Activated naive CD4-positive, alpha-beta T cell treated with anti-CD3 and anti-CD28 coated beads, Interleukin-2, amount 50 U/mL, for 72 hours (primary cell): ENCODE measurements around the gene NATD1. TPM values are rescaled to one million over a fixed set of nuclear protein-coding genes. Genes with fewer than 3 reads are reported as not detected.
A peak's percentile ranks its signal among the peaks of the same experiment; 100 is the strongest.

Source experiments
- ATAC-seq, 2 donors: fragments of 150-1000 bp; cut with Tn5 transposase; 2 replicates each; pipeline ENCODE4 v1.10.0; 2021; ENCODE audit warnings: mild to moderate bottlenecking in 2 of 2, moderate library complexity in 2 of 2
- DNase-seq, 2 donors: peaks; one replicate each; pipeline ENCODE4 v3.0.0; 2021 to 2022; ENCODE audit warnings: low spot score in 2 of 2
- H3K27ac Mint-ChIP-seq, 2 donors: one replicate each; pipeline ENCODE4 v1.8.0; 2022; ENCODE audit warnings: mild to moderate bottlenecking in 2 of 2, mixed read lengths in 2 of 2
- H3K36me3 Mint-ChIP-seq, 2 donors: one replicate each; pipeline ENCODE4 v1.8.0; 2022; ENCODE audit warnings: mixed read lengths in 2 of 2
- H3K9me3 Mint-ChIP-seq, 2 donors: one replicate each; pipeline ENCODE4 v1.8.0; 2022; ENCODE audit warnings: mixed read lengths in 2 of 2
- total RNA-seq, 2 donors: library from RNA; stranded (reverse); gene quantifications; one replicate each; pipeline ENCODE4 v1.2.3, GENCODE V29; 2022

NATD1 gene
- total RNA-seq, 2 donors from 2014 or later: 2.6 to 2.9 TPM

DNA sequence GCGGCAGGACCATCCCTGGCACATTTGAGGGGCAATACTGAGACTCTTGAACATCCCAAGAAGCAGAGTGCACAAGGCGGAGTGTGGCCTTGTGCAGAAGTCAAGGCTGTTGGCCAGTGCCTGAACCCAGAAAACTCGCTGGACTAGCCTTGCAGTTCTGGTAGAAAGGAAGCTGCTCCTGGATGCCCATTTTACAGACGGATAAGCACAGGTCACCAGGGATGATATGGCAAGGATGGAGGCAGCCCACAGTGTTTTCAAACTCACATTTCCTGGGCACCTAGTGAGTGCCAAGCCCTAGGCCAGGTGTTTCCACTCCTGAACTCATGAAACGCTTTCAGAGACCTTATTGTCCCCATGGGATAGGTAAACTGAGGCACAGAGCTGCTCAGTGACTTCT, 29.6 kb upstream of the NATD1 start:
- peak overlapping the region in 1 of 2 donors; percentile 43 for H3K27ac Mint-ChIP-seq

DNA sequence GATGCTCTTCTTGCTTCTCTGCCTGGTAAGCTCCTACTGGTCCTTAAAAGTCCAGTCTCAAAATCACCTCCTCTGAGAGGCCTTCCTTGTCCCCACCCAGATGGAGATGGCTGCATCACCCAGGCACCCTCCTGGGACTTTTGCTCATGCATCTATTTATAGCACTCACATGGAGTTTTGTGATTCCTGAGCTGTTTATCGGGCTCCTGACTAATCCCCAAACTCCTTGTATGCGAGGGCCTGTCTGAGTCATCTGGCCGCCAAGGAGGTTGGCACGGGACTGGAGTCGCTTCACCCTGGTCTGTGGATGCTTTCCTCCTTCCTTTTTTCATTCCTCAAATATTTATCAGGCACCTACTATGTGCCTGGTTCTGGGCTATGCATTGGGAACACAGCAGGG, 29.0 kb upstream of the NATD1 start:
- Mint-ChIP-seq H3K9me3 (no peaks in the 10 kb centered on the region), H3K36me3 (peaks cover 18 to 21% of the 10 kb centered on the region in 2 donors), H3K27ac (peak overlapping the region in 1 of 2 donors; percentile 43)
- ATAC-seq: no peak
- DNase-seq: no peak

More for the DNA sequence above, 29.6 kb upstream of the NATD1 start:
- no peaks in the 10 kb centered on the region for H3K9me3 Mint-ChIP-seq
- H3K36me3 Mint-ChIP-seq: peaks cover 18 to 21% of the 10 kb centered on the region in 2 donors
- DNase-seq: no peak
- ATAC-seq: no peak

DNA sequence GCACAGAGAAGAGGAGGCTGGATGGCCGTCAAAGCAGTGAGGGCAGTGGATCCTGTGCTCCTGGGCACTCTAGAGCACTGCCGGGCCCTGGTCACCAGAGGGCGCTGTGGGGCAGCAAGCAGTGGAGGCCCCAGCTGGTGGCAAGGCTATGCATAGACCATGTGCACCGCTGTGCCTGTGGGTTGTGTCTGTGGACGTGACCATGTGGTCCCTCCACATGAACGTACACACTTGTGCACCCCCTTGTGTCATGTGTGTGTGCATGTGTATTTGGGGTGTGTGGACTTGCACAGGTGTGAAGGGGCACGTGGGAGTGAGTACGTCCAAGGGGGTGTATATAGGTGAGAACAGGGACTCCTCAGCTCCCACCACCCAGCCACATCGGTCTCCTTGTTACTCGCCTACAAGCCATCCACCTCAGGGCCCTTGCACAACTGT, 26.9 kb upstream of the NATD1 start:
- DNase-seq: peak; percentile 87 to 97
- Mint-ChIP-seq H3K27ac (peak overlapping the region in 1 of 2 donors; percentile 26), H3K36me3 (peaks cover 1% of the 10 kb centered on the region in 2 donors), H3K9me3 (no peaks in the 10 kb centered on the region)
- peak; percentile 37 to 50 for ATAC-seq

DNA sequence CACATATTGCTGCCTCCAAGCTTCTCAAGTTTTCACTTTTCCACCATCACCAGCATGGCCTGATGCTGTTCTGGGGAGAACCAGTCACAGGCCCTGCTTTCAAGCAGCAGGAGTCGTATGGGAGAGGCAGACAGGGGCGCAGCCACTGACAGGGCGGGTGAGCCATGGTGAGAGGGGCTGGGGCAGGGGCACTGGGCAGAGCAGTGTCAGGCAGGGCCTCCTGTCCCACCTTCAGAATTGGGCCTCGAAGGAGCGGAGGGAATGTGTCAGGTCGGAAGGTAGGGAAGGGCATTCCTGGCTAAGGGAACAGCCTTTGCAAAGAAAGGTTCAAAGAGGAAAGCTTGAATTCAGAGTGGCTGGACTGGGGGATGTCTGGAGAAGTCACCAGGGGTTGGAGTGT, 26.4 kb upstream of the NATD1 start:
- no peaks in the 10 kb centered on the region for H3K36me3 Mint-ChIP-seq
- DNase-seq: no peak
- H3K27ac Mint-ChIP-seq: peak overlapping the region in 1 of 2 donors; percentile 26
- ATAC-seq: no peak
- no peaks in the 10 kb centered on the region for H3K9me3 Mint-ChIP-seq

DNA sequence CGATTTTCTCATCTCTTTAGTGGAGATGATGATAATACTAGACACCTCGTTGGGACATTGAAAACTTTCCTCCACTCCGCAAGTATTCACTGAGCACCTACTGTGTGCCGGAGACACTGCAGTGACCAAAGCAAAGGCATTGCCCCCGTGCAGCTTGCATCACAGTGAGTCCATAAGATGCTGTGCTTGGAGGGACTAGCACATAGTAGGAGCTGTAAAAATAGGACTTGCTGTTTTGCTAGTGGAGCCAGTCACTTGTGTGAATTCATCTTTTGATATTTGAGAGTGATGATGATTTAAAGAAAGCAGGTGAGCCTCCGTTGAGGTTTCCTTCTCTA, 26.0 kb upstream of the NATD1 start:
- DNase-seq (no peak), ATAC-seq (no peak)
- no peaks in the 10 kb centered on the region for H3K36me3 Mint-ChIP-seq
- H3K9me3 Mint-ChIP-seq: no peaks in the 10 kb centered on the region
- peak overlapping the region in 1 of 2 donors; percentile 44 for H3K27ac Mint-ChIP-seq

DNA sequence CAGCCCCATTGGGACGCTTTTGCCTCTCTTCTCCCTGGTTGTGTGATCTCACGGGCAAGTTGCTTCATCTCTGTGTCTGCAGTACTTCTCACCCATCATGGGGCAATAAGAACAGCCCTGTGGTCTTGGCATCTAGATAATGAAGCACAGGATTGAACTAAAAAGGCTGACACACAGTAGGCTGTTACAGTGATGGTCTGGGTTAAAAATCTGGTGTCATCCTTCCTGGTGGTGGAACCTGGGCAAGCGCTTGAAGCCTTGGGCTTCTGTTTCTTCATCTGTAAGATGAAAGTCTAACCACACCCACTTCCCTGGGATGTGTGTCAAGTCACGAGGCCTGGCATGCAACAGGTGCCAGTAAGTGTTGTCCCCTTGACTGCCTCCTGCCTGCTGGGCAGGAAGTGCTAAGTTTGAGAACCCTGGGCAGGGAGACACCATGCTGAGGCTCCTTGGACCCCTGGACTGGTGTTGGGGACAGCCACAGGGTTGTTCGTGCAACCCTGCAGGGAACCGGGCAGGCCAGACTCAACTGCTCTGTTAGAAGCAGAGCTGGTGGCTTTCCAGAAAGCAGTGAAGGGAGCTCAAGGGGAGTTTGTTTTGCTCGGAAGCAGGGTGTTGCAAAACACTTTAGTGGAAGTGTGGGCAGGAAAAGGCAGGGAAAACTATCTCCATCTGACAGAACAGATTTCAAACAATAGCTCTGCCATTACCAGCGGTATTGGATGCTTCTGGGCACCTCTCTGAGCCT, 25.4 kb upstream of the NATD1 start:
- Mint-ChIP-seq H3K27ac (peak overlapping the region in 1 of 2 donors; percentile 36), H3K9me3 (no peaks in the 10 kb centered on the region), H3K36me3 (no peaks in the 10 kb centered on the region)
- DNase-seq (peak in 1 of 2 donors; percentile 38), ATAC-seq (peak; percentile 8 to 21)

DNA sequence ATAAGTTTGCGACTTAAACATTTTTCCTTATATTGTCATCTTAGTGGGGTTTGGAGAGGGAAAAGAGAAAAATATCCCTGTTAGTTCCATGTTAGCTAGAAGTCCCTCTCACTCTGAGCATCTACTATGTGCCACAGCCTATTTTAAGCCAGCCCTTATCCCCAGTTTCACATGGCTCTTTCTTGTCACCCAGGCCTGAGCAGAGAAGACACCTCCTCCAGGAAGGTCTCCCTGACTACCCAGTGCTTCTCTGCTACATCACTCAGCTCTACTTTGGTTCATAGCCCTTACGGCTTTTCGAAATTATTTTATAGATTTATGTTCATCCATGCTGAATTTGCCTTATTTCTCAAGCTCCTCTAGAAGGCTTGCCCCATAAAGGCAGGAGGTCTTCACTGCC, 24.1 kb upstream of the NATD1 start:
- Mint-ChIP-seq H3K36me3 (no peaks in the 10 kb centered on the region), H3K27ac (no peak overlapping the region), H3K9me3 (no peaks in the 10 kb centered on the region)
- ATAC-seq (no peak), DNase-seq (no peak)

DNA sequence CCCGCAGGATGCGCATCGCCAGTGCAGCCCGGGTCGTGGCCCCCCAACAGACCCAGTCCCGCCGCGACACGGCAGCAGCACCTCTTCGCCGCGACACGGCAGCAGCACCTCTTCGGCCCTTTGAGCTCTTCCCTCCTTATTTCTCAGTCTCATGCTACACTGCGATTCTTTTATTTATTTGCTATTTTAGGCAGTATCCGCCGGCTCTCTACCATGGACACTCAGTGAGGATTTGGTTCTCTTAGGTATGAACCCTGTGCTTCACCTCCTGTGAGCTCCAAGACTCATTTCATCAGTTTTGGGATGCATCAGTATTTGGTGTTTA, 23.0 kb upstream of the NATD1 start:
- DNase-seq (no peak), ATAC-seq (no peak)
- H3K9me3 Mint-ChIP-seq: no peaks in the 10 kb centered on the region
- no peaks in the 10 kb centered on the region for H3K36me3 Mint-ChIP-seq
- peak overlapping the region in 1 of 2 donors; percentile 18 for H3K27ac Mint-ChIP-seq

DNA sequence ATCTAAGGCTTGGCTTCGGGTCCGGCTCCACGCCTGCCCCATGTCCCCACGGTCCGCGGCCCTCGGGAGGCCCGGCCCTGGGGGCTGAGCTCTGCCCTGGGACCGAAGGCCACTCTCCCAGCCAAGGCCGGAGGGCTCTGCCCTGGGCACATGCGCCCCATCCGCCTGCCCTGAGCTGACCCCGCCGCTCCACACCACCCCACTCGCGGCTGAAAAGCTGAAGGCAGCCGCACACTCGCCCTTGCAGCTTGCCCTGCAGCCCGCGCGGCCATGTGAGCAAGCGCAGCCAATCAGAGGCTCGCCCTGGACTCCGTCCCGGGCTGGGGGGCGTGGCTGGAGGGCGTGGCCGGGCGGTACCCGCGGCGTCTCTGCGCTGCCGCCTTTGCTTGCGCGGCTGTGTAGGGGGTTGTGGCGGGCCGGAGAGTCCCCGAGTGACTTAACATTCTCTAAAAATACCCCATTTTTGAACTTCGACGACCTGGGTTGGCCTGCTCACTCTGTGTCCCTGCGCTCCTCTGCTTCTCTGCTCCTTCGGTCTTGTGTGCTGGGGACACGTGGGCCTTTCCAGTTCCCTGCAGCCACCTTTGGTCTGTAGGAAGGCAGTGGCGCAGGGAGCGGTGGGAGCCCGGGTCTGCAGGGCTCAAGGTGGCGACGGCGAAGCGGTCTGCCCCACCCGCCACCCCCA, 22.5 kb upstream of the NATD1 start:
- ATAC-seq (peak; percentile 90 to 92), DNase-seq (peak; percentile 94 to 98)
- H3K9me3 Mint-ChIP-seq: no peaks in the 10 kb centered on the region
- H3K27ac Mint-ChIP-seq: peak overlapping the region in 1 of 2 donors; percentile 18
- H3K36me3 Mint-ChIP-seq: no peaks in the 10 kb centered on the region

DNA sequence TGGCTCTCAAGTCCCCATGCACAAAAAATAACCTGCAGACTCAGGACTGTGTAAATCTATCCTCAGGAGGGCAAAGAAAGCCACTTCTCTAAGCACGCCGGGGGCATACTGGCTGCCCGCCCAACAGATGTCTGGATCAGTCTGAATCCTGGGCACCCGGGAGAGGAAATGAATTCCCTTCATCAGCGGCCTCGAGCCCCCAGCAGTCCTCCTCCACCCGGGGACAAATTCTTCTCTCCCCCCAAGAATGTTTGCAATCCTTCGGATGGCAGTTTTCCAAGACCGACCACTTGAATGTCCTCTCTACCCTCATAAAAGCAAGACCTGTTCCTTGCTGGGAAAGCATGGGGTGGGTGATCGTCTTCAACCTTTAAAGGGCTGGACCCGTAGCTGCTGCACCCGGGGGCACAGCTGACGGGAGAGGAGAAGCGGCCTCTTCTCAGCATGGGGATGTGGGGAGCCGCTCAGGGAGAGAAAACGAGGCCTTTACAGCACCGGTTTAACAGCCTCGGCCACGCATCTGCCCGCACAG, 21.9 kb upstream of the NATD1 start:
- DNase-seq (no peak), ATAC-seq (no peak)
- Mint-ChIP-seq H3K36me3 (no peaks in the 10 kb centered on the region), H3K27ac (peak overlapping the region in 1 of 2 donors; percentile 50), H3K9me3 (no peaks in the 10 kb centered on the region)

DNA sequence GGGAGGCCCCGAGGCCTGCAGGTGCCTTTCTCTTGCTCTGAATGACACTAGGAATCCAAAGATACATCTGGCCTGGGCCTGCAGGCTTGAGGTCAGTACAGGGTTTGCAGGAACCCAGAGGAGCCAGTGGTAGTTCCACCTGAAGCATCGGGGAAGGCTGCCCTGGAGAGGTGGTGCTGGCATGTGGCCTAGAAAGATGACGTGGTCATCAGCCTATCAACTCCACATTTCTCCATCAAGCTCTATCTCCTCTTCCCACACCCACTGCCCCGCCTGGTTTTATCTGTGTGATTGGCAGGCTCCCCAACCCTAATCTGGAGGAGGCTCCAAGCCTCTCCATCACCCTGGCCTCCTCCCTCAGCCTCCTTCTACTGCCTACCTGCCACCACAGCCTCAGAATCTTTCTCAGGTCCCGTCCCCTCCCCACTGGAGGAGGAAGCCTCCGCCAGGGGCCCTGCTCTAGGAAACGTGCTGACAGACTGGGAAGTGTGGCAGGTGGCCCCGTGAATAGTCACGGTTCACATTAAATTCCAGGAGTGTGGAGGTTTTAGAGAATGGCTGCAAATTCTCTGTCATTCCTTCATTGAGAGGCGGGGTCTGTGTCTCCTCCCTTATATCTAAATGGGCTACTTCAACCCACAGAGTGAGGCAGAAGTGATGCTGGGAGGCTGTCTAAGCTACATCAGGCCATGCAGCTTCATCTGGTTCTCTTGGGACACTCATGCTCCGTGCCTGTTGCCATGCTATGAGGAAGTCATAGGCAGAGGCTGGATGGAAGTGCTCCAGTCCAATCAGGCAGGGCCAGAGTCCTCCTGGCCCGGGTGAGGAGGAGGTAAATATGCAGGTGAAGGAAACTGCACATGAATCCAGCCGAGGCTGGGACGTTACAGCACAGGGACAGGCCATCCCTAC, 19.9 kb upstream of the NATD1 start:
- DNase-seq (no peak), ATAC-seq (no peak)
- Mint-ChIP-seq H3K27ac (no peak overlapping the region), H3K36me3 (no peaks in the 10 kb centered on the region), H3K9me3 (no peaks in the 10 kb centered on the region)

DNA sequence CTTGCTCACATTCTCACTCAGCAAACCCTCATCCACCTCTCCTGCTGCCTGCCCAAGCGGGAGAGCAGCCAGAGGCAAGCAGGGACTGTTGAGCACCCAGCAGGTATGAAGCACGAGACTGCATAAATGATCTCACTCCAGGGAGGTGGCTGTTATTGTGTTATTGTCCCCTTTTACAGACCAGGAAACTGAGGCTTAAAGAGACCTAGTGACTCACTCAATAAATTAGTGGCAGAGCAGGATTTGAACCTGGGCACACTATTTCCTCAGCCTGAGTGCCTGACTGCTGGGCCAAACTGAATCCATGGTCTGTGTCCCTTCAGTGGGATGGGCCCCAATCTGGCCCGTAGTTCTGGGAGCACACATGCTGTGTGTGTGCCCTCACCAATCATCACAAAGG, 19.0 kb upstream of the NATD1 start:
- Mint-ChIP-seq H3K36me3 (no peaks in the 10 kb centered on the region), H3K27ac (no peak overlapping the region), H3K9me3 (no peaks in the 10 kb centered on the region)
- DNase-seq: no peak
- no peak for ATAC-seq

DNA sequence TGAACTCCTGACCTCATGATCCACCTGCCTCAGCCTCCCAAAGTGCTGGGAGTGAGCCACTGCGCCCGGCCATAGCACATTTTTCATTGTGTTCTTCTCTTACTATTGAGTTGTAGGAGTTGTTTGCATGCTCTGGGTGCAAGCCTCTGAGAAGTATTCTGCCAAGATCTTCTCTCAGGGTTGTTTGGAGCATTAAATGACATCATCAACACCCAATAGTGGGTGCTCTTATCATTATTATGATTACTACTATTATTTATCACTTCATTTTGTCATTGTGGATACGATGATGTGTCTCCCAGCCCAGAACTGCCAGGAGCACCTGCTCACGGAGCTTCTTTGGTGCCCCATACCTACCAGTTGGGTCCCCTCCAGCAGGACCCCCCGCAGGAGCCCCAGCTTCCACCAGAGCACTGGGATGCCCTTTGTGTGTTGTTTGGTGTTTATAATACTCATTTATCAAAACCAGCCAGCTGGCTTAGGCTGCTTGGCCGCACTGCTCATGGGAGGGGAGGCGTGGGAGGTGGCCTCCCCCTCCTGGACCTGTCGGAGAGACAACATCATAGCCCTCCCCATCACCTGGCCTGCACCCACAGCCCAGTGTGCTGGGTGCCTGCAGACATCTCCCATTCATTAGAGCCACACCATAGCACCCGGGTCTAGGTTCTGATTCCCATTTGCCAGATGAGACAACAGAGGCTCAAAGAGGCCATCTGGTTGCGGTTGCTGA, 18.4 kb upstream of the NATD1 start:
- no peak for ATAC-seq

DNA sequence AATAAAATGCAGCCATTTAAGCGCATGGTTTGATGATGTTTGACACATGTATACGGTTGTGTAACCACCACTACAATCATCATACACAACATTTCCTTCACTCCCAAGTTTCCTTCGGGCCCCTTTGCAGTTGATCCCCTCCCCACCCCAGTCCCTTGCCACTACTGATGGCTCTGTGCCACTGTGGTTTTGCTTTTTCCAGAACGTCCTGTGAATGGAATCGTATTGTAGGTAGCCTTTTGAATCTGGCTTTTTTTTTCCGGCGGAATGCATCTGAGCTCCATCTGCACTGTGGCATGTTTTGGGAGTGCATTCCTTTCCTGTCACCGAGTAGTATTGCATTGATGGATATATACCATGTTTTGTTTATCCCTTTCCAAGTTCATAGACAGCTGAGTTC, 16.2 kb upstream of the NATD1 start:
- ATAC-seq (no peak), DNase-seq (no peak)
- Mint-ChIP-seq H3K27ac (no peak overlapping the region), H3K36me3 (no peaks in the 10 kb centered on the region), H3K9me3 (no peaks in the 10 kb centered on the region)

More for the DNA sequence above, 18.4 kb upstream of the NATD1 start:
- no peak for DNase-seq
- Mint-ChIP-seq H3K36me3 (no peaks in the 10 kb centered on the region), H3K9me3 (no peaks in the 10 kb centered on the region), H3K27ac (peak overlapping the region in 1 of 2 donors; percentile 29)

DNA sequence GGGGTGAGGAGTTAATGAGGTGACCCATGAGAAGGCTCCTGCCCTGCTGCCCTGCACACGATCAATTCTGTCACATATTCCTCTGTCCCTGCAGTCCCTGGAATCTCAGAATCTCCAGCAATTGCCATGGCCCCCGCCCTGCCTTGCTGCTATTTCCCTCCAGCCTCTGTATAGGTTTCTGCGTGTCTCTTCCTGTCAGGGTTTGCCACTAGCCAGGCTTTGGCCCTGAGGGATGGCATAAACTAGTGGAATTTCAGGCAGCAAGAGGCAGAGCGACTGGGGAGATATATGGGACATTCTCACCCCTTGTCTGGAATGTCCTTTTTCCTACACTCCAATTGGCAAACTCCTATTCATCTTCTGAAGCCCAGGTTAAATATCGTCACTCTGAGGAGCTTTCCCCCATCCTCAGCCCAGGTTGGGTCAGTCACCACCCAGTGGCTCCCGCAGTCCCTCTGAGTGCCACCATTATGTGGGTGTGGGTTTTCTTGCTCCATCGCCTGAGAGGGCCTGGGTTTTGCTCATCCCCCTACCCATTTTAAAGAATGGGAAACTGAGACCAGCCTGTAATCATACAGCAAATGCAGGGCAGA, 15.5 kb upstream of the NATD1 start:
- H3K27ac Mint-ChIP-seq: peak overlapping the region in 1 of 2 donors; percentile 48
- no peaks in the 10 kb centered on the region for H3K36me3 Mint-ChIP-seq
- no peaks in the 10 kb centered on the region for H3K9me3 Mint-ChIP-seq
- ATAC-seq: no peak
- no peak for DNase-seq

DNA sequence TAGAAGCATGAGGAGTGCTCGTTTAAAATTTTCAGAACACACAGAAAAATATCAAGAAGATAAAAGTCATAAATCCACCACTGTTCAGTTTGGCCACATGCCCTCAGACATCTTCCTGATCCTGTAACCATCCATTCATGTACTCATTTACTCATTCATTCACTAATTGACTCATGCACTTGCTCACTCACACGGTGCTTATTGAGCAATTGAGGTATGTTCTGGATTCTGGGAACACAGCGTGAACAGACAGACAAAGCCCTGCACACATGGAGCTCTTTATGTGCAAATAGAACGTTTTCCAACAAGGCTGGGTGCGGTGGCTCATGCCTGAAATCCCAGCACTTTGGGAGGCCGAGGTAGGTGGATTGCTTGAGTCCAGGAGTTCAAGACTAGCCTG, 10.2 kb upstream of the NATD1 start:
- ATAC-seq: peak; percentile 82 to 97
- Mint-ChIP-seq H3K9me3 (no peaks in the 10 kb centered on the region), H3K27ac (no peak overlapping the region), H3K36me3 (no peaks in the 10 kb centered on the region)
- no peak for DNase-seq
